SK-N-SH (cell line): Measurements from ENCODE around the gene PPP1R17. TPM values are rescaled to one million over a fixed set of nuclear protein-coding genes. Genes with fewer than 3 reads are reported as not detected.

Experiments used
- CTCF ChIA-PET: fragments of 300-600, 350-600 bp; formaldehyde crosslinking; extraction: SDS; loops from one replicate; lab custom pipeline; 2021; lab: Yijun Ruan, JAX
- POLR2A ChIA-PET: fragments of 350-600 bp; sonication (Branson Sonifier 250); formaldehyde crosslinking; extraction: SDS; loops from one replicate; lab custom pipeline; 2020; ENCODE audit warnings: antibody characterized with exemption, inconsistent platforms; lab: Yijun Ruan, JAX
- DNase-seq: peaks from one replicate; pipeline ENCODE4 v3.0.0; 2012
- H2AFZ ChIP-seq: fragments of 200-600 bp; sonication (generic); 2 replicates; pipeline ENCODE4 v1.8.1; 2016; ENCODE audit warnings: antibody characterized with exemption, mild to moderate bottlenecking, low read depth
- H3F3A ChIP-seq: fragments of 200-600 bp; sonication (generic); replicated peaks from 2 replicates; pipeline ENCODE3; 2016; ENCODE audit warnings: antibody characterized with exemption, mild to moderate bottlenecking; ENCODE audit not compliant: insufficient read depth
- H3K27ac ChIP-seq, 2 experiments: fragments of 200-500 bp in 1 of 2; fragments of 200-600 bp in 1 of 2; sonication (Bioruptor generic) in 1 of 2; sonication (generic), shearing (Covaris generic) in 1 of 2; 2 replicates each; pipeline versions ENCODE4 v1.5.1 to v1.6.1; 2014 to 2016; ENCODE audit warnings: low read depth in 2 of 2, inconsistent platforms in 1 of 2, low read length in 1 of 2, mild to moderate bottlenecking in 1 of 2, mixed read lengths in 1 of 2
- H3K27me3 ChIP-seq: fragments of 200-600 bp; sonication (generic), shearing (Covaris generic); 2 replicates; pipeline ENCODE4 v1.6.1; 2016; ENCODE audit warnings: mixed run types; ENCODE audit not compliant: insufficient read depth
- H3K36me3 ChIP-seq, 2 experiments: fragments of 200-500 bp in 1 of 2; fragments of 200-600 bp in 1 of 2; sonication (Bioruptor generic) in 1 of 2; sonication (generic) in 1 of 2; replicated peaks in 1 of 2; 2 replicates each; pipeline versions ENCODE3 to v1.5.1; 2014 to 2016; ENCODE audit warnings: low read length in 1 of 2, mild to moderate bottlenecking in 1 of 2; ENCODE audit not compliant: insufficient read depth in 2 of 2, control insufficient read depth in 1 of 2
- H3K4me1 ChIP-seq, 2 experiments: fragments of 200-500 bp in 1 of 2; fragments of 200-600 bp in 1 of 2; sonication (Bioruptor generic) in 1 of 2; sonication (generic), shearing (Covaris generic) in 1 of 2; 2 replicates each; pipeline versions ENCODE4 v1.5.1 to v1.6.1; 2014 to 2016; ENCODE audit warnings: low read depth in 1 of 2, low read length in 1 of 2, mixed run types in 1 of 2; ENCODE audit not compliant: insufficient read depth in 2 of 2, control insufficient read depth in 1 of 2
- H3K4me2 ChIP-seq: fragments of 200-600 bp; sonication (generic), shearing (Covaris generic); 2 replicates; pipeline ENCODE4 v1.6.1; 2017; ENCODE audit warnings: mixed run types
- H3K4me3 ChIP-seq, 2 experiments: fragments of 200-500 bp in 1 of 2; fragments of 200-600 bp in 1 of 2; sonication (Bioruptor generic) in 1 of 2; sonication (generic), shearing (Covaris generic) in 1 of 2; 2 replicates each; pipeline versions ENCODE4 v1.5.1 to v1.8.1; 2014 to 2016; ENCODE audit warnings: low read depth in 2 of 2, inconsistent platforms in 1 of 2, low read length in 1 of 2, mild to moderate bottlenecking in 1 of 2, mixed read lengths in 1 of 2, moderate library complexity in 1 of 2
- H3K79me2 ChIP-seq: fragments of 200-600 bp; sonication (generic); 2 replicates; pipeline ENCODE4 v1.8.1; 2017; ENCODE audit warnings: mild to moderate bottlenecking; ENCODE audit not compliant: insufficient read depth
- H3K9ac ChIP-seq: fragments of 200-600 bp; sonication (generic); 2 replicates; pipeline ENCODE4 v1.6.1; 2017; ENCODE audit warnings: mixed run types
- H3K9me2 ChIP-seq: fragments of 200-600 bp; sonication (generic); 2 replicates; pipeline ENCODE4 v1.6.1; 2017; ENCODE audit warnings: mixed run types
- H3K9me3 ChIP-seq: fragments of 200-600 bp; sonication (generic); 2 replicates; pipeline ENCODE4 v1.6.1; 2017; ENCODE audit warnings: mixed run types, mild to moderate bottlenecking, moderate library complexity
- H4K20me1 ChIP-seq: fragments of 200-600 bp; sonication (generic); 2 replicates; pipeline ENCODE4 v1.6.1; 2017; ENCODE audit warnings: mild to moderate bottlenecking, mixed run types; ENCODE audit not compliant: insufficient read depth
- CHD2 ChIP-seq: fragments of 150-350 bp; IDR thresholded peaks from 2 replicates; pipeline ENCODE4 v1.6.1; 2018; ENCODE audit warnings: low read length; ENCODE audit not compliant: partially characterized antibody
- ELF1 ChIP-seq: IDR thresholded peaks from 2 replicates; pipeline ENCODE4 v1.4.0; 2012
- EP300 ChIP-seq, 2 experiments: IDR thresholded peaks; 2 replicates each; pipeline versions ENCODE4 v1.4.0 to v1.6.1; 2012; ENCODE audit warnings: borderline replicate concordance in 1 of 2, low read depth in 1 of 2, low read length in 1 of 2
- EZH2phosphoT487 ChIP-seq: fragments of 200-600 bp; sonication (generic); IDR thresholded peaks from 2 replicates; pipeline ENCODE4 v1.6.1; 2017; ENCODE audit warnings: low read depth, mixed run types, mild to moderate bottlenecking, antibody characterized with exemption, moderate library complexity, borderline replicate concordance
- FOXJ3 ChIP-seq: sonication (generic); formaldehyde crosslinking; IDR thresholded peaks from 2 replicates; pipeline ENCODE4 v1.5.1; 2020; ENCODE audit warnings: mild to moderate bottlenecking, missing genetic modification reagents
- GABPA ChIP-seq: IDR thresholded peaks from 2 replicates; pipeline ENCODE4 v1.4.0; 2012; ENCODE audit warnings: low read depth, mild to moderate bottlenecking
- GATA2 ChIP-seq: sonication (generic); formaldehyde crosslinking; IDR thresholded peaks from 2 replicates; pipeline ENCODE4 v1.5.0; 2020; ENCODE audit warnings: mild to moderate bottlenecking, missing genetic modification reagents
- IRF3 ChIP-seq: fragments of 150-350 bp; IDR thresholded peaks from 2 replicates; pipeline ENCODE4 v1.6.1; 2016; ENCODE audit warnings: mild to moderate bottlenecking, low read depth, low read length
- MEF2A ChIP-seq: IDR thresholded peaks from 2 replicates; pipeline ENCODE4 v1.4.0; 2012; ENCODE audit warnings: low read depth, borderline replicate concordance
- NFIC ChIP-seq: IDR thresholded peaks from 2 replicates; pipeline ENCODE4 v1.4.0; 2012; ENCODE audit warnings: borderline replicate concordance
- POLR2AphosphoS5 ChIP-seq: IDR thresholded peaks from 2 replicates; pipeline ENCODE4 v1.6.1; 2012; ENCODE audit warnings: low read depth, low read length
- RAD21 ChIP-seq: IDR thresholded peaks from 2 replicates; pipeline ENCODE4 v1.6.1; 2012; ENCODE audit warnings: mild to moderate bottlenecking, low read length
- RCOR1 ChIP-seq: fragments of 150-350 bp; IDR thresholded peaks from 2 replicates; pipeline ENCODE4 v1.6.1; 2017; ENCODE audit warnings: antibody characterized with exemption, low read length
- SMC3 ChIP-seq: IDR thresholded peaks from 2 replicates; pipeline ENCODE4 v1.6.1; 2012; ENCODE audit warnings: low read depth, low read length, improper control_type of control experiment
- TAF1 ChIP-seq: IDR thresholded peaks from 2 replicates; pipeline ENCODE4 v1.6.1; 2012; ENCODE audit warnings: low read depth, mild to moderate bottlenecking, low read length, moderate library complexity, borderline replicate concordance
- TEAD4 ChIP-seq: IDR thresholded peaks from 2 replicates; pipeline ENCODE4 v1.4.0; 2012; ENCODE audit warnings: mild to moderate bottlenecking, borderline replicate concordance; ENCODE audit not compliant: insufficient read depth
- USF1 ChIP-seq: IDR thresholded peaks from 2 replicates; pipeline ENCODE4 v1.4.0; 2012; ENCODE audit warnings: low read depth, borderline replicate concordance
- ZBTB33 ChIP-seq: IDR thresholded peaks from 2 replicates; pipeline ENCODE4 v1.4.0; 2012; ENCODE audit warnings: low read depth, borderline replicate concordance
- WGBS: methylation state at CpG from one replicate; pipeline ENCODE4 v1.1.6; 2017; ENCODE audit warnings: low lambda C conversion rate; 5-methylcytosine and 5-hydroxymethylcytosine counted together
- polyA plus RNA-seq, 3 experiments: library from polyadenylated mRNA; depleted of rRNA; stranded (reverse); fragments of >200 nt; gene quantifications; 2 replicates each; pipeline ENCODE4 v1.2.3, GENCODE V29; 2012
- TF ChIP-seq, protein P1 (sequence below): fragments of 200-600 bp; sonication (generic); IDR thresholded peaks from 2 replicates; pipeline ENCODE4 v1.6.1; 2017; ENCODE audit warnings: antibody characterized with exemption, mild to moderate bottlenecking, moderate library complexity
- TF ChIP-seq, protein P2 (sequence below): IDR thresholded peaks from 2 replicates; pipeline ENCODE4 v1.4.0; 2012; ENCODE audit warnings: low read depth

PPP1R17 gene
- polyA plus RNA-seq, 1 of the 3 experiments (the other 2 are of a cell fraction): not detected

GRCh38 chr7:31688372-31688771, 1.4 kb downstream of the PPP1R17 start:
- Histone ChIP-seq H3K9me3 (no peaks in the 10 kb centered on the region), H3K36me3 (no peaks in the 10 kb centered on the region), H3K9ac (no peak overlapping the region), H4K20me1 (no peaks in the 10 kb centered on the region), H3K4me3 (no peak overlapping the region), H3K9me2 (no peaks in the 10 kb centered on the region), H3K27ac (no peak overlapping the region), H3F3A (no peaks in the 10 kb centered on the region), H3K4me1 (no peaks in the 10 kb centered on the region), H2AFZ (no peak overlapping the region), H3K4me2 (no peak overlapping the region), H3K27me3 (peaks cover 12% of the 10 kb centered on the region; the same call in 1 of the 2 replicates), H3K79me2 (no peaks in the 10 kb centered on the region)
- TF ChIP-seq FOXJ3 (CRISPR knock-in tag): no peak
- no peak for TF ChIP-seq RCOR1
- no peak for TF ChIP-seq EZH2phosphoT487
- TF ChIP-seq, protein P1, sequence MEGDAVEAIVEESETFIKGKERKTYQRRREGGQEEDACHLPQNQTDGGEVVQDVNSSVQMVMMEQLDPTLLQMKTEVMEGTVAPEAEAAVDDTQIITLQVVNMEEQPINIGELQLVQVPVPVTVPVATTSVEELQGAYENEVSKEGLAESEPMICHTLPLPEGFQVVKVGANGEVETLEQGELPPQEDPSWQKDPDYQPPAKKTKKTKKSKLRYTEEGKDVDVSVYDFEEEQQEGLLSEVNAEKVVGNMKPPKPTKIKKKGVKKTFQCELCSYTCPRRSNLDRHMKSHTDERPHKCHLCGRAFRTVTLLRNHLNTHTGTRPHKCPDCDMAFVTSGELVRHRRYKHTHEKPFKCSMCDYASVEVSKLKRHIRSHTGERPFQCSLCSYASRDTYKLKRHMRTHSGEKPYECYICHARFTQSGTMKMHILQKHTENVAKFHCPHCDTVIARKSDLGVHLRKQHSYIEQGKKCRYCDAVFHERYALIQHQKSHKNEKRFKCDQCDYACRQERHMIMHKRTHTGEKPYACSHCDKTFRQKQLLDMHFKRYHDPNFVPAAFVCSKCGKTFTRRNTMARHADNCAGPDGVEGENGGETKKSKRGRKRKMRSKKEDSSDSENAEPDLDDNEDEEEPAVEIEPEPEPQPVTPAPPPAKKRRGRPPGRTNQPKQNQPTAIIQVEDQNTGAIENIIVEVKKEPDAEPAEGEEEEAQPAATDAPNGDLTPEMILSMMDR: no peak
- no peak for TF ChIP-seq ZBTB33
- no peak for TF ChIP-seq EP300 (IDR thresholded peaks at IDR 0.05; ENCODE audit: borderline replicate concordance in 1 of 2, low read depth in 1 of 2, low read length in 1 of 2)
- TF ChIP-seq CHD2: no peak
- no peak for TF ChIP-seq MEF2A
- no peak for TF ChIP-seq RAD21
- TF ChIP-seq NFIC: no peak
- TF ChIP-seq SMC3: no peak
- TF ChIP-seq TAF1: no peak
- TF ChIP-seq ELF1: no peak
- no peak for TF ChIP-seq GATA2 (CRISPR knock-in tag)
- TF ChIP-seq POLR2AphosphoS5: no peak
- ChIA-PET POLR2A (no interaction called here), CTCF (interaction anchor here (1.1 kb wide), 2 partner anchors 9 to 12 kb away, joined by 3 to 4 read pairs; no protein-coding TSS in a partner anchor)
- DNase-seq: no peak
- WGBS: 5% methylated on average over 3 of the region's 3 CpGs

DNA sequence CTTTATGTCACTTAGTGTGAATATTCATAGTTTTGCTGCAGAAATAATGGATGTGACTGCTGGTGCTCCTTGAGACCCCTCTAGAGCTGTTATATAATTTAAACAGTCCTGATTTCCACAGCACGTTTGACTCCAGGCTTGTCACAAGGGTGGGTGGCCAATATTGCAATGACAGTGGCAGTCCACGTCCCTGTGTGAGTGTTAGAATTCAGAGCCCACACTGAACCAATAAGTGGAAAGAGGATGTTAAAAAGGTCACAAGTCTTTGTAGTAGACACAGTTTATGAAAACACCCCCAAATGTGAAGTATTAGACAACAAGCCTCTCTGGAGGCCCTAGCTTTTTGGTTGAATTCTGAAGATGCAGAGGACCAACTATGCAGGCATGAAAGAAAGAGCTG, 2.0 kb downstream of the PPP1R17 start:
- Histone ChIP-seq H4K20me1 (no peaks in the 10 kb centered on the region), H3K9me2 (no peaks in the 10 kb centered on the region), H3F3A (no peaks in the 10 kb centered on the region), H3K79me2 (no peaks in the 10 kb centered on the region), H3K4me1 (no peaks in the 10 kb centered on the region), H3K36me3 (no peaks in the 10 kb centered on the region), H2AFZ (no peak overlapping the region), H3K4me3 (no peak overlapping the region), H3K9me3 (no peaks in the 10 kb centered on the region), H3K27me3 (peaks cover 12% of the 10 kb centered on the region; the same call in 1 of the 2 replicates), H3K4me2 (no peak overlapping the region), H3K27ac (no peak overlapping the region), H3K9ac (no peak overlapping the region)
- CTCF ChIA-PET: interaction anchor here (1.1 kb wide), 1 partner anchor 8 kb away, joined by 4 read pairs; no protein-coding TSS in a partner anchor
- POLR2A ChIA-PET: no interaction called here
- 5% methylated on average over 2 of the region's 2 CpGs for WGBS
- no peak for DNase-seq
- TF ChIP-seq EZH2phosphoT487 (no peak), TEAD4 (no peak), USF1 (no peak), GABPA (no peak), CHD2 (no peak), ZBTB33 (no peak), TAF1 (no peak), IRF3 (no peak)
- TF ChIP-seq, protein P2, sequence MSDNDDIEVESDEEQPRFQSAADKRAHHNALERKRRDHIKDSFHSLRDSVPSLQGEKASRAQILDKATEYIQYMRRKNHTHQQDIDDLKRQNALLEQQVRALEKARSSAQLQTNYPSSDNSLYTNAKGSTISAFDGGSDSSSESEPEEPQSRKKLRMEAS: no peak
